ENCODE results near the gene IRX5. TPM values are rescaled to one million over a fixed set of nuclear protein-coding genes. Genes with fewer than 3 reads are reported as not detected.

The IRX5 gene
- total and polyA plus RNA-seq, 2 of the 4 experiments (the other 2 are of a cell fraction): not detected

DNA sequence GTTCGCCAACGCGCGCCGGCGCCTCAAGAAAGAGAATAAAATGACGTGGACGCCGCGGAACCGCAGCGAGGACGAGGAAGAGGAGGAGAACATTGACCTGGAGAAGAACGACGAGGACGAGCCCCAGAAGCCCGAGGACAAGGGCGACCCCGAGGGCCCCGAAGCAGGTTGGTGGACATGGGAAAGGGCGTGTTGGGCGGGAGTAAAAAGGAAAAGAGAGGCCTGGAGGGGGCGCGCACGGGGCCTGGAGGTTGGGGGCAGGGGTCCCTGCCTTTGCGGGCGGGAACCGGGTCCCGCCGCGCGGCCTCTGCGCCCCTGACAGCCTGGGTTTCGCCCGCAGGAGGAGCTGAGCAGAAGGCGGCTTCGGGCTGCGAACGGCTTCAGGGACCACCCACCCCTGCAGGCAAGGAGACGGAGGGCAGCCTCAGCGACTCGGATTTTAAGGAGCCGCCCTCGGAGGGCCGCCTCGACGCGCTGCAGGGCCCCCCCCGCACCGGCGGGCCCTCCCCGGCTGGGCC is 2.1 kb downstream of the IRX5 start:
- dilution Hi-C loops (cut with HindIII; ENCODE audit: low sequenced_read_pairs, unreplicated experiment) (no loop called here), in situ Hi-C loops (cut with MboI; ENCODE audit: low sequenced_read_pairs) (loop anchor here (25.0 kb wide), 3 partner anchors 645 to 1170 kb away; partner anchors contain the start of gene IRX3), intact Hi-C loops (cut with micrococcal nuclease) (loop anchor here (10.0 kb wide), 1 partner anchor 648 kb away; the partner anchor contains the start of gene IRX3)
- H2BK120ac ChIP-seq (ENCODE audit: low read depth, low read length): no peak overlapping the region
- no peak overlapping the region for H2BK5ac ChIP-seq (ENCODE audit: low read depth, low read length, poor library complexity, severe bottlenecking)
- no peak overlapping the region for H2AK9ac ChIP-seq (replicated peaks; ENCODE audit: low read depth, low read length, poor library complexity)
- H2BK20ac ChIP-seq (ENCODE audit: low read depth, low read length): no peak overlapping the region
- H3K9me3 ChIP-seq (ENCODE audit: control insufficient read depth, insufficient read depth, low read length): peaks cover 11% of the 10 kb centered on the region; the same call in 1 of the 2 replicates
- no peak overlapping the region for H3K4me3 ChIP-seq (ENCODE audit: insufficient read depth, low read depth, low read length)
- H3K23ac ChIP-seq (ENCODE audit: low read depth, low read length): no peak overlapping the region
- H4K8ac ChIP-seq (ENCODE audit: low read depth in 2 of 2, low read length in 2 of 2): no peak overlapping the region
- no peak overlapping the region for H2AK5ac ChIP-seq (ENCODE audit: low read depth, low read length)
- no peak overlapping the region for H3K14ac ChIP-seq (replicated peaks; ENCODE audit: low read depth, low read length)
- H3K4ac ChIP-seq (ENCODE audit: low read depth, low read length): no peak overlapping the region
- no peaks in the 10 kb centered on the region for H3K79me1 ChIP-seq (ENCODE audit: low read depth in 1 of 2, low read length in 2 of 2)
- 0% methylated on average over 5 of the region's 52 CpGs; no CpG with 5 or more reads in 1 of the 2 experiments for WGBS, 2 experiments (ENCODE audit: extremely low coverage in 2 of 2, insufficient read length in 1 of 2)
- H4K20me1 ChIP-seq (ENCODE audit: insufficient read depth, low read length): 0 out of 2 replicates have a peak, but pooled peaks cover 5% of the 10 kb centered on the region
- ATAC-seq (ENCODE audit: low read depth) (no peak), DNase-seq (no peak)
- no peak for TF ChIP-seq CEBPB (IDR thresholded peaks at IDR 0.05; ENCODE audit: low read depth, low read length)
- TF ChIP-seq RCOR1 (IDR thresholded peaks at IDR 0.05; ENCODE audit: insufficient replicate concordance, low read length): no peak
- no peak for TF ChIP-seq FOS (IDR thresholded peaks at IDR 0.05; ENCODE audit: low read depth, low read length)
- TF ChIP-seq BHLHE40 (IDR thresholded peaks at IDR 0.05; ENCODE audit: low read depth, low read length): no peak
- TF ChIP-seq, protein P1, sequence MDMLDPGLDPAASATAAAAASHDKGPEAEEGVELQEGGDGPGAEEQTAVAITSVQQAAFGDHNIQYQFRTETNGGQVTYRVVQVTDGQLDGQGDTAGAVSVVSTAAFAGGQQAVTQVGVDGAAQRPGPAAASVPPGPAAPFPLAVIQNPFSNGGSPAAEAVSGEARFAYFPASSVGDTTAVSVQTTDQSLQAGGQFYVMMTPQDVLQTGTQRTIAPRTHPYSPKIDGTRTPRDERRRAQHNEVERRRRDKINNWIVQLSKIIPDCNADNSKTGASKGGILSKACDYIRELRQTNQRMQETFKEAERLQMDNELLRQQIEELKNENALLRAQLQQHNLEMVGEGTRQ (IDR thresholded peaks at IDR 0.05; ENCODE audit: low read depth, low read length): no peak
- TF ChIP-seq RFX5 (IDR thresholded peaks at IDR 0.05; ENCODE audit: low read depth, low read length): no peak
- TF ChIP-seq, protein P2, sequence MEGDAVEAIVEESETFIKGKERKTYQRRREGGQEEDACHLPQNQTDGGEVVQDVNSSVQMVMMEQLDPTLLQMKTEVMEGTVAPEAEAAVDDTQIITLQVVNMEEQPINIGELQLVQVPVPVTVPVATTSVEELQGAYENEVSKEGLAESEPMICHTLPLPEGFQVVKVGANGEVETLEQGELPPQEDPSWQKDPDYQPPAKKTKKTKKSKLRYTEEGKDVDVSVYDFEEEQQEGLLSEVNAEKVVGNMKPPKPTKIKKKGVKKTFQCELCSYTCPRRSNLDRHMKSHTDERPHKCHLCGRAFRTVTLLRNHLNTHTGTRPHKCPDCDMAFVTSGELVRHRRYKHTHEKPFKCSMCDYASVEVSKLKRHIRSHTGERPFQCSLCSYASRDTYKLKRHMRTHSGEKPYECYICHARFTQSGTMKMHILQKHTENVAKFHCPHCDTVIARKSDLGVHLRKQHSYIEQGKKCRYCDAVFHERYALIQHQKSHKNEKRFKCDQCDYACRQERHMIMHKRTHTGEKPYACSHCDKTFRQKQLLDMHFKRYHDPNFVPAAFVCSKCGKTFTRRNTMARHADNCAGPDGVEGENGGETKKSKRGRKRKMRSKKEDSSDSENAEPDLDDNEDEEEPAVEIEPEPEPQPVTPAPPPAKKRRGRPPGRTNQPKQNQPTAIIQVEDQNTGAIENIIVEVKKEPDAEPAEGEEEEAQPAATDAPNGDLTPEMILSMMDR (conservative IDR thresholded peaks at IDR 0.05; ENCODE audit: low read depth, low read length): no peak
- TF ChIP-seq RAD21 (IDR thresholded peaks at IDR 0.05; ENCODE audit: low read length): no peak
- TF ChIP-seq SMC3 (IDR thresholded peaks at IDR 0.05; ENCODE audit: low read depth, low read length): no peak
- no peak for TF ChIP-seq POLR2A (IDR thresholded peaks at IDR 0.05; ENCODE audit: low read depth, low read length)
- no peak for TF ChIP-seq CHD1 (IDR thresholded peaks at IDR 0.05; ENCODE audit: low read depth, low read length)
- no peak for TF ChIP-seq MAZ (IDR thresholded peaks at IDR 0.05; ENCODE audit: borderline replicate concordance, low read depth, low read length)
- TF ChIP-seq MAFK (IDR thresholded peaks at IDR 0.05; ENCODE audit: low read depth, low read length): no peak
- TF ChIP-seq, protein P3, sequence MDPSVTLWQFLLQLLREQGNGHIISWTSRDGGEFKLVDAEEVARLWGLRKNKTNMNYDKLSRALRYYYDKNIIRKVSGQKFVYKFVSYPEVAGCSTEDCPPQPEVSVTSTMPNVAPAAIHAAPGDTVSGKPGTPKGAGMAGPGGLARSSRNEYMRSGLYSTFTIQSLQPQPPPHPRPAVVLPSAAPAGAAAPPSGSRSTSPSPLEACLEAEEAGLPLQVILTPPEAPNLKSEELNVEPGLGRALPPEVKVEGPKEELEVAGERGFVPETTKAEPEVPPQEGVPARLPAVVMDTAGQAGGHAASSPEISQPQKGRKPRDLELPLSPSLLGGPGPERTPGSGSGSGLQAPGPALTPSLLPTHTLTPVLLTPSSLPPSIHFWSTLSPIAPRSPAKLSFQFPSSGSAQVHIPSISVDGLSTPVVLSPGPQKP (IDR thresholded peaks at IDR 0.05; ENCODE audit: borderline replicate concordance, low read depth, low read length): no peak
- no peak for TF ChIP-seq MXI1 (IDR thresholded peaks at IDR 0.05; ENCODE audit: borderline replicate concordance, low read depth, low read length)
- H3K27ac ChIP-seq (ENCODE audit: insufficient read depth, low read length): no peak overlapping the region
- H3K9ac ChIP-seq (ENCODE audit: low read depth, low read length): no peak overlapping the region
- no peak overlapping the region for H4K5ac ChIP-seq (ENCODE audit: low read depth, low read length)
- H2AFZ ChIP-seq (replicated peaks; ENCODE audit: low read length, poor library complexity): no peak overlapping the region
- no peaks in the 10 kb centered on the region for H3K4me1 ChIP-seq (ENCODE audit: control insufficient read depth, insufficient read depth, low read length)
- no peak overlapping the region for H3K56ac ChIP-seq (ENCODE audit: extremely low read depth, insufficient read depth, low read length)
- no peak overlapping the region for H3K4me2 ChIP-seq (ENCODE audit: low read depth, low read length)
- H3K18ac ChIP-seq (ENCODE audit: low read depth, low read length): no peak overlapping the region
- BruUV-seq (replicated peaks): no TSS peak
- H3K36me3 ChIP-seq (ENCODE audit: control insufficient read depth, insufficient read depth, low read length): no peaks in the 10 kb centered on the region
- peaks cover 68% of the 10 kb centered on the region for H3K27me3 ChIP-seq (ENCODE audit: control insufficient read depth, insufficient read depth, low read length)
- no peaks in the 10 kb centered on the region for H3K9me1 ChIP-seq (ENCODE audit: insufficient read depth, low read length)
- ChIA-PET POLR2A (ENCODE audit: unreplicated experiment) (no interaction called here), CTCF (no interaction called here)
- H4K91ac ChIP-seq (ENCODE audit: insufficient read depth, low read depth, low read length): no peak overlapping the region
- no peak overlapping the region for H2BK15ac ChIP-seq (ENCODE audit: low read depth, low read length)

All from IMR-90 (cell line).